Panc1 (cell line): ENCODE measurements around the gene IGSF10. TPM values are rescaled to one million over a fixed set of nuclear protein-coding genes. Genes with fewer than 3 reads are reported as not detected.

ENCODE experiments used
- ATAC-seq: fragments of 200-7000 bp; cut with Tn5 transposase; 2 replicates; pipeline ENCODE4 v1.9.1; 2020; ENCODE audit warnings: mild to moderate bottlenecking, moderate library complexity
- BruUV-seq: library from RNA; stranded (reverse); fragments of 400-500 nt; replicated peaks from 2 replicates; lab custom pipeline; 2021; lab: Mats Ljungman, UMichigan
- CTCF ChIA-PET: fragments of 300-600 bp; sonication (Branson Sonifier 250); formaldehyde crosslinking; loops from one replicate; lab custom pipeline; 2022; ENCODE audit warnings: antibody characterized with exemption; lab: Charles Lee
- POLR2A ChIA-PET: fragments of 300-600 bp; sonication (Branson Sonifier 250); formaldehyde crosslinking; loops from one replicate; lab custom pipeline; 2022; ENCODE audit warnings: antibody characterized with exemption; lab: Charles Lee
- DNase-seq: peaks from one replicate; pipeline ENCODE4 v3.0.0-alpha.2; 2010; ENCODE audit warnings: low read depth, low spot score
- H3K27ac ChIP-seq: 2 replicates; pipeline ENCODE4 v1.5.1; 2011; ENCODE audit warnings: mild to moderate bottlenecking, low read length, inconsistent platforms
- H3K27me3 ChIP-seq: fragments of 200-500 bp; sonication (Bioruptor generic); 2 replicates; pipeline ENCODE4 v1.6.0; 2014; ENCODE audit warnings: low read length, inconsistent platforms; ENCODE audit not compliant: control insufficient read depth, insufficient read depth
- H3K36me3 ChIP-seq: fragments of 200-500 bp; sonication (Bioruptor generic); 2 replicates; pipeline ENCODE4 v1.5.1; 2014; ENCODE audit warnings: inconsistent platforms, mild to moderate bottlenecking, low read length, moderate library complexity; ENCODE audit not compliant: control insufficient read depth, insufficient read depth
- H3K4me1 ChIP-seq: 2 replicates; pipeline ENCODE4 v1.5.1; 2011; ENCODE audit warnings: inconsistent platforms, mild to moderate bottlenecking, low read length, moderate library complexity; ENCODE audit not compliant: control insufficient read depth, insufficient read depth
- H3K4me3 ChIP-seq, 2 experiments: 2 replicates each; pipeline ENCODE4 v1.5.1; 2011 to 2012; ENCODE audit warnings: low read depth in 2 of 2, low read length in 2 of 2, mild to moderate bottlenecking in 2 of 2, inconsistent platforms in 1 of 2, moderate library complexity in 1 of 2
- H3K9me3 ChIP-seq: fragments of 200-500 bp; sonication (Bioruptor generic); 2 replicates; pipeline ENCODE4 v1.5.1; 2014; ENCODE audit warnings: low read depth, mild to moderate bottlenecking, inconsistent platforms, low read length, moderate library complexity; ENCODE audit not compliant: control insufficient read depth, insufficient read depth
- CTCF ChIP-seq: fragments of 450-650 bp; IDR thresholded peaks from 2 replicates; pipeline ENCODE4 v1.5.1; 2017; ENCODE audit warnings: mild to moderate bottlenecking
- POLR2AphosphoS5 ChIP-seq: IDR thresholded peaks from 2 replicates; pipeline ENCODE4 v1.6.1; 2012; ENCODE audit warnings: mild to moderate bottlenecking, low read depth, low read length, moderate library complexity
- REST ChIP-seq, 2 experiments: IDR thresholded peaks; 2 replicates each; pipeline ENCODE4 v1.6.1; 2011 to 2012; ENCODE audit warnings: low read depth in 2 of 2, control low read depth in 1 of 2, low read length in 1 of 2, mild to moderate bottlenecking in 1 of 2, moderate library complexity in 1 of 2; ENCODE audit not compliant: insufficient read depth in 1 of 2
- SIN3A ChIP-seq: IDR thresholded peaks from 2 replicates; pipeline ENCODE4 v1.6.1; 2012; ENCODE audit warnings: low read depth, mild to moderate bottlenecking, low read length, moderate library complexity, borderline replicate concordance; ENCODE audit not compliant: insufficient read depth
- TCF7L2 ChIP-seq: IDR thresholded peaks from 2 replicates; pipeline ENCODE4 v1.6.1; 2011; ENCODE audit warnings: mild to moderate bottlenecking, low read depth, low read length, inconsistent platforms
- in situ Hi-C: cut with HindIII; loops from 2 replicates; pipeline ENCODE4 v1.10.0; 2016; ENCODE audit warnings: low sequenced_read_pairs, low pct_unique_long_range_greater_than_20kb
- intact Hi-C: fragments of 100-400 bp; cut with micrococcal nuclease; formaldehyde crosslinking; loops from one replicate; pipeline ENCODE4 v1.10.0; 2022; ENCODE audit not compliant: unreplicated experiment
- total RNA-seq: library from RNA; stranded (reverse); gene quantifications from one replicate; pipeline ENCODE4 v1.2.1, GENCODE V29; 2021; ENCODE audit not compliant: unreplicated experiment

IGSF10 gene
- total RNA-seq, 1 experiment from 2014 or later: 0.10 TPM

GRCh38 chr3:151412989-151413388 is 47.9 kb downstream of the IGSF10 start:
- no TSS peak for BruUV-seq
- no peaks in the 10 kb centered on the region for H3K36me3 ChIP-seq
- 0 out of 2 replicates have a peak, but pooled peaks have one; percentile 15 for TF ChIP-seq CTCF
- no peak for TF ChIP-seq POLR2AphosphoS5
- TF ChIP-seq TCF7L2: no peak
- TF ChIP-seq REST (IDR thresholded peaks at IDR 0.05; ENCODE audit: insufficient read depth in 1 of 2, low read depth in 2 of 2, low read length in 1 of 2): no peak
- TF ChIP-seq SIN3A: no peak
- CTCF ChIA-PET: no interaction called here
- H3K4me3 ChIP-seq: no peak overlapping the region
- DNase-seq (no peak), ATAC-seq (no peak)
- no peak overlapping the region for H3K27ac ChIP-seq
- H3K4me1 ChIP-seq: no peaks in the 10 kb centered on the region
- intact Hi-C loops (no loop called here), in situ Hi-C loops (no loop called here)
- H3K27me3 ChIP-seq: no peaks in the 10 kb centered on the region
- POLR2A ChIA-PET: no interaction called here
- H3K9me3 ChIP-seq: no peaks in the 10 kb centered on the region

Other genes starting within 250 kb of the IGSF10 start
- gene P2RY14, start 182.5 kb downstream of the IGSF10 start, total RNA-seq: not detected
- gene GPR87, start 144.2 kb downstream of the IGSF10 start, total RNA-seq: not detected
- gene P2RY13, start 131.5 kb downstream of the IGSF10 start, total RNA-seq: not detected
- not detected for gene P2RY12, start 76.3 kb downstream of the IGSF10 start, total RNA-seq